Activated CD4-positive, alpha-beta T cell treated with anti-CD3 and anti-CD28 coated beads, Interleukin-2, amount 50 U/mL, for 16 hours (primary cell): ENCODE data around the gene RAB40AL.
"Not testable (repeated sequence)": the region's sequence is repeated elsewhere in the genome, so short reads cannot be mapped to it uniquely, and the experiment has no call there.

Experiments
- DNase-seq: peaks from one replicate; pipeline ENCODE4 v3.0.0-alpha.2; 2020

Gene RAB40AL, protein sequence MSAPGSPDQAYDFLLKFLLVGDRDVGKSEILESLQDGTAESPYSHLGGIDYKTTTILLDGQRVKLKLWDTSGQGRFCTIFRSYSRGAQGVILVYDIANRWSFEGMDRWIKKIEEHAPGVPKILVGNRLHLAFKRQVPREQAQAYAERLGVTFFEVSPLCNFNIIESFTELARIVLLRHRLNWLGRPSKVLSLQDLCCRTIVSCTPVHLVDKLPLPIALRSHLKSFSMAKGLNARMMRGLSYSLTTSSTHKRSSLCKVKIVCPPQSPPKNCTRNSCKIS

DNA sequence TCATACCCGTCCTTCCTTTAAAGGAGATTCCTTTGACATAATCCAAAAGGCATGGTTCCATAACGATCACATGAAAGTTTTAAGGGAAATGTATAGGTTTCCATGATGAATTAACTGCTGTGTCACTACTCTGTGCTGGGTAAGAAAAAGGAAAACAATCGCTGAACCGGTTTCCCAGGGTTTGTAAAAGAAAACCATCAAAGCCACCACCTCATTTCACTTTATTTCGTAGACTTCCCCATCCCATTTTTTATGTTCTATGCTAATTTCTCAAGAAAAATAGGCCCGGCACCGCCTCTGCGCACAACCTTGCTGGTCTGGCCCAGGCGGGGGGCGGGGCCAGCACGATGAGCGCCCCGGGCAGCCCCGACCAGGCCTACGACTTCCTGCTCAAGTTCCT is at the start of gene RAB40AL:
RAB40AL (plus strand) TSS at position 301 of the 400 bp plus-strand sequence; CDS start at position 348, 47 bp downstream.
- not testable (repeated sequence) for DNase-seq

GRCh38 chrX:102887687-102888086 is 49.4 kb upstream of the RAB40AL start:
- no peak for DNase-seq

DNA sequence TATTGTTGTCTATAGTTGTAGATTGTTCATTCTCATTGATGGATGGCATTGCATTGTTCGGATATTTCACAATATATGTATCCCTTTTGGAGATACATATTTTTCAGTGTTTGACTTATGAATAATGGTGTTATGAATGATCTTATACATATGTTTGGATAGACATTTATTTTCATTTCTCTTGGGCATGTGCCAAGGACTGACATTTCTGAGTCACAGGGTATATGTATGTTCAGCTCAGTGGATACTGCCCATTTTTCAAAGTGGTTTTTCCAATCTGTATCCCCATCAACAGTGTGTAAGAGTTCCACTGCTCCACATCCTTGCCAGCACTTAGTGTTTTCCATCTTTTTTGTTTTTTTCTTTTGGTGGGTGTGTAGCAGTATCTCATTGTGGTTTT is 45.0 kb upstream of the RAB40AL start:
- DNase-seq: no peak

DNA sequence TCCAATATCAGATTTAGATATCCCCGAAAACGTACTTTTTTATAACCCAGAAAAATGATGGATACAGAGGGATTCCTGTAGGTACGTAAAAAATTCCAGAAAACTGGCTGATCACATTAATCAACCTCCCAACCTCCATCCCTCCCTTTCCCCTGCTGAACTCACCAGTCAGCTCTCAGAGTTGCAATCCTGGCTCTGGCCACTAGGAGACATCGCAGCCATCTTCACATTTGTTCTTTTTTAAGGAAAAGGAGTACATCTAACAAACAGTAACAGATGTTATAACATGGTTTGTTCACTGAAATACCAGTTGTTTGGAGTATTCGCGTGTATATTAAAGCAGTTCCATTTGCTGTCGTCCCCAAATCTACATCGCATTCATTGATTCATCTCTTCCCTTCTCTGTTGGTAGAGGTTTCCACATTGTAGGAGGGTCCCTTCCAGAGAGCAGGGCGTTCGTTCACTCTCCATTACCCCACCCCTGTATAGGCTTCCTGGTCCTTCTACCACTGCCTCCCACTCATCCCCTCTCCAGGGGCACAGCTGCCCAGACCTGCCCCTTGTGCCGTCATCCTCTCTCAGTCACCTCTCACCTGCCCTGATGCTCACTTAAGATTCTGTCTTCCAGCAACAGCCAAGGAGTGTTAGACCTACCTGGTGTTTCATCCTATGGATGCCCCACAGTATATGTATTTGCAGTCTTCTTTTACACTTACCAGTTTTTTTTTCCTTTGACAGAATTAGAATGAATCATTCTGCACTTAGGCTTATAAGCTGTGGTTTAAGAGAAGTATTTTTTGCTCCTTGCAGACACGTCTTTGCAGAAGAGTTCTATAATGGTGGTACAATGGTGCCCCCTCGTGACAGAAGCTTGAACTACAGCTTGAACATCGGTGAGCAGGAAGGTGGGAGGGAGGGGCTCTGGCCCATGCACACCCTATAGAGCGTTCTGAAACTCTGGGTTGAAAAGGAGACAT is 36.8 kb upstream of the RAB40AL start:
- DNase-seq: peak; percentile 75

- no peak for DNase-seq
These were observed 34.7 kb upstream of the RAB40AL start for GRCh38 chrX:102902355-102902754.

GRCh38 chrX:102930990-102931756 is 5.9 kb upstream of the RAB40AL start:
- DNase-seq: no peak

DNA sequence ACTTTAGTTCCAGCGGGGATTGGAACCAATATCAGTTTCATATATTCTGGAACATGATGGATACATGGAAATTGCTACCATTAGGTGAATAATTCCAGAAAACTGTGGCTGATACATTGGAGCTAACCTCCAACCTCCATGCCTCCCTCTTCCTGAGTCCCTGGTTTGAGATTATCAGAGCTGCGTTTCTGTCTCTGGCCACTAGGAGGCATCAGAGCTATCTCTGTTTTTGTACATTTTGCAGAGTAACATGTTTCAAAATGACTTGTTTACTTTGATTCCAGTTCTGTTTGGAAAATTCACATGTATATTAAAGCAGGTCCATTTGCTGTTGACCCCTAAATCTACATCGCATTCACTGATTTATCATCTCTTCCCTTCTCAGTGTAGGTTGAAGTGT is 2.4 kb upstream of the RAB40AL start:
- DNase-seq: peak; percentile 49

- peak; percentile 57 for DNase-seq
These were observed 14.1 kb downstream of the RAB40AL start for GRCh38 chrX:102950908-102951866.

- no peak for DNase-seq
These were observed 20.7 kb downstream of the RAB40AL start for GRCh38 chrX:102957751-102958150.

DNA sequence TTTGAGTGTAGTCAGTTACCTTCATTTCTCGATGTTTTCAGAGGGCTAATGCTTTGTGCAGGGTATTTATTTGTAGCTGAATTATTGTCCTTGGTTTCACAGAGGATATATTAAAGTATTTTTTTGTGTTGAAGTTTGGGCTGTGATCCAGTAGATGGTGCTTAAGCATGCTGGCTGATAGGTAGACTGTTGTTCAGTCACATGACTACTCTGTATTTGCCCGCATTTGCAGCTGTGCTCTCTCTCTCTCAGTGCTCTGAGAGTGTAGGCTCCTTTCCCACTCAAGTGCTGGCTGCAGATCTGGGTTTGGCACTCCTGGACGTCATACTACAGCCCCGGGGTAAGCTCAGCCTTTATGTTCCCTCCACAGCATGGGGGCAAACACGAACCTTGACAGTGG is 21.7 kb downstream of the RAB40AL start:
- no peak for DNase-seq

DNA sequence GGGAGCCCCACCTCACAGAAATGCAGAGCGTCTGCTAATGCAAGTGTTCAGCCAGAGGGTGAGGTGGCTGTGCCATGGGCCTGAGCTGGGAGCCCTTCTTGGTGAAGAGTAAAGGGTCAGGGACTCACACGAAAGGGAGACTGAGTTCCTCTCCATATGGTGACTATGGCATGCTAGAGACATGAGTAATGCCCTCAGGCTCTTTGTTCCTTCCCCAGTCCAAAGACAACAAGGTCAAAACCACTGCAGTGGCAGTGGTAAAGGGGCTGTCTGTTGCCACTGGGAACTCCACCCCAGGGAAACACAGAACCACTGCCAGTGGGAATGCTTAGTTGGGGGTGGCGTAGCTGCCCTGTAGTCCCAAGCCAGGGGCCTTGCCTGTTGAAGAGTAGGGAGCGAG is 22.4 kb downstream of the RAB40AL start:
- DNase-seq: no peak

DNA sequence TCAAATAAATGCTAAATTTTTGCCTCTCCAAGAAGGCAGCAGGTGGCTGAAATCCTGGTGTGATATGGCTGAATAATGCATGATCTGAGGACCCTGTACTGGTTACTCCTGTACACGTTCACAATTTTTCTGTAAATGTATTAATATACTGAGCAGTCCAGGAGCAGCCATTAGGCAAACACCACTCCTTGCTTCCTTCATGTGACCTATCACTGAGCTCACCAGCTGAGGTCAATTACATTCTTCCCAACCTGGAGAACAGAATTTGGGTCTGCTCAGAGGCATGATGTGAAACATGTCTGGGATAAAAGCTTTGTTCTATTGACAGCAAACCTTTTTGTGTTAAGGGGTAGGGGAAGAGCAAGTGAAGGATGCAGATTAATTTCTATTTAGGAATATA is 26.9 kb downstream of the RAB40AL start:
- DNase-seq: no peak

- no peak for DNase-seq
These were observed 27.9 kb downstream of the RAB40AL start for GRCh38 chrX:102964940-102965339.

DNA sequence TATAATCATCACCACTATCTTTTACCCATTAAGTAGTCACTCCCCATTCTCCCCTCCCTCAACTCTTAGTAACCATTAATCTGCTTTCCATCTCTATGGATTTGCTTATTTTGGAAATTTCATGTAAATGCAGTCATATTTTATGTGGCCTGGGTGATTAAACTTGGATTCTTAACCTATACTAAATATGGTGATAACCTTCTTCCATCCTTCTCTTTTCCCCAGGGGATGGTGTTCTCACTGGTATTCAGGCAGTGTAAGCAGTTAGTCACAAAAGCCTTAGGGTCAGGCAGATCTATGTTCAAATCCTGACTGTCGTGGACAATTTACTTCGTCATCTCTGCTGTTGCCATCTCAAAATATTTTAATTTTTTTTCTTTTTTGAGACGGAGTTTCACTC is 29.6 kb downstream of the RAB40AL start:
- DNase-seq: no peak

DNA sequence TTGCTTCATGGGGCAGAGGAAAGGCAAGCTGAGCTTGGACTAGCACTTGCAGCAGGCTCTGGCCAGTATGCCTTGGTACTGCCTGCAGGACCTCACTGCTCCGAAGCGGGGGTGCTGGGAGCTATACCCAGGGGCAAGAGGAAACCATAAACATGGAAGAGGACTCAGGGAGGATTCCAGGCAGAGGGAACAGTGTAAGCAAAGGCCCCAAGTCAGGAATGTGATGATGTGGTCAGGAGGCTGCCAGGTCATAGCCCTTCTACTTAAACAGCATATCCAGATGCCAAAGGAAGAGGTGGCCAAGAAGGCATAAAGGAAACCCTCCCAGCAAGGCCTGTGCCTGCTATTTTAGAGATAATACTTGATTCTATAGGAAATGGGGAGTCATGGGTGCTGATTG is 31.1 kb downstream of the RAB40AL start:
- DNase-seq: no peak

DNA sequence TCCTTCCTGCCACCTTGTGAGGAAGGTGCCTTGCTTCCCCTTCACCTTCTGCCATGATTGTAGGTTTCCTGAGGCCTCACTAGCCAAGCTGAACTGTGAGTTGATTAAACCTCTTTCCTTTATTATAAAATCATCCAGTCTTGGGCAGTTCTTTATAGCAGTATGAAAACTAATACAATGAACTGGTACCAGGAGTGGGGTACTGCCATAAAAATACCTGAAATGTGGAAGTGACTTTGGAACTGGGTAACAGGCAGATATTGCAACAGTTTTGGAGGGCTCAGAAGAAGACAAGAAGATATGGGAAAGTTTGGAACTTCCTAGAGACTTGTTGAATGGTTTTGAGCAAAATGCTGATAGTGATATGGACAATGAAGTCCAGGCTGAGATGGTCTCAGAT is 34.5 kb downstream of the RAB40AL start:
- not testable (repeated sequence) for DNase-seq

GRCh38 chrX:102975016-102975415 is 37.9 kb downstream of the RAB40AL start:
- DNase-seq: no peak

GRCh38 chrX:102976286-102976685 is 39.2 kb downstream of the RAB40AL start:
- no peak for DNase-seq

GRCh38 chrX:102976793-102977495 is 39.9 kb downstream of the RAB40AL start:
- no peak for DNase-seq

DNA sequence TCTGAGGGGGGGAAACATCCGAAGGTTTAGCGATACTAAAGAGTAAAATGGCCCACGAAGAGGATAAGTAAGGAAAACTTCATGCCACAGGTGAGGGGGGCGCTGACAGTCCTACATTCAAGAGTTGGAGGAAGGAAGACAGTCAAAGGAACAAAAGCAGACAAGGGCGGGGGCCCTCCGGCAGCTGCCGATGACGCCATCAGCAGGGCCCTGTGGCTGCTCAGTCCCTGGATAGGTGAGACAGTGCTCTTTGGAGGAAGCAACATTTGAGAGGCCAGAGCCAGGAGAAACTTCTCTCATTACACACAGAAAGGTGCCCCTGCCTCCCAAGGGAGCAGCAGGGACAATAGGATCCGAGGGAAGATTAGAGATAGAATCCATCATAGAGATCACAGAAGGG is 41.5 kb downstream of the RAB40AL start:
- DNase-seq: no peak

- DNase-seq: no peak
These were observed 42.5 kb downstream of the RAB40AL start for GRCh38 chrX:102979536-102979935.
